ENCODE measurements around the gene OR1L8. TPM values are rescaled to one million over a fixed set of nuclear protein-coding genes. Genes with fewer than 3 reads are reported as not detected.
"Not testable (repeated sequence)": the region's sequence is repeated elsewhere in the genome, so short reads cannot be mapped to it uniquely, and the experiment has no call there.

Gene OR1L8
- not detected for total RNA-seq

- intact Hi-C loops (cut with DNase I); H3K36me3 ChIP-seq; H3K4me3 ChIP-seq; H3K27me3 ChIP-seq; H3K9me3 ChIP-seq; DNase-seq (ENCODE audit: extremely low spot score); H3K4me1 ChIP-seq; H3K27ac ChIP-seq (replicated peaks in 1 of 4): not testable (repeated sequence)
- 80% methylated on average over 8 of the region's 8 CpGs for WGBS
Observed at GRCh38 chr9:122583284-122583683, at the start of gene OR1L8. OR1L8 (minus strand) TSS chr9:122583384; CDS start chr9:122568477, 14,907 bp downstream.

GRCh38 chr9:122619996-122620395 lies 36.8 kb upstream of the OR1L8 start:
- Histone ChIP-seq H3K4me1 (no peaks in the 10 kb centered on the region), H3K36me3 (no peaks in the 10 kb centered on the region), H3K27ac (replicated peaks in 1 of 4) (no peak overlapping the region), H3K9me3 (peaks cover 0 to 3% (median 0%) of the 10 kb centered on the region in 4 donors), H3K4me3 (no peak overlapping the region), H3K27me3 (no peaks in the 10 kb centered on the region)
- intact Hi-C loops (cut with DNase I), result no loop called here
- WGBS, result 72% methylated on average over 7 of the region's 7 CpGs
- DNase-seq (ENCODE audit: extremely low spot score), result no peak
- TF ChIP-seq CTCF (IDR thresholded peaks at IDR 0.05) (no peak), POLR2A (IDR thresholded peaks at IDR 0.05; ENCODE audit: low read depth) (no peak), POLR2AphosphoS5 (IDR thresholded peaks at IDR 0.05) (no peak), EP300 (IDR thresholded peaks at IDR 0.05) (no peak)

- no peak for DNase-seq (ENCODE audit: extremely low spot score)
- WGBS, result 71% methylated on average over 1 of the region's 1 CpG
- no peaks in the 10 kb centered on the region for H3K27me3 ChIP-seq
- H3K4me3 ChIP-seq, result no peak within 1 kb of the TSS
- H3K9me3 ChIP-seq, result peaks cover 0 to 3% (median 0%) of the 10 kb centered on the region in 4 donors
- H3K27ac ChIP-seq (replicated peaks in 1 of 4), result no peak within 1 kb of the TSS
- H3K4me1 ChIP-seq, result no peaks in the 10 kb centered on the region
- no peaks in the 10 kb centered on the region for H3K36me3 ChIP-seq
- TF ChIP-seq POLR2AphosphoS5 (IDR thresholded peaks at IDR 0.05) (no peak), EP300 (IDR thresholded peaks at IDR 0.05) (no peak), POLR2A (IDR thresholded peaks at IDR 0.05; ENCODE audit: low read depth) (no peak), CTCF (IDR thresholded peaks at IDR 0.05) (no peak)
- intact Hi-C loops (cut with DNase I), result no loop called here
Observed at GRCh38 chr9:122614362-122614761, 31.2 kb upstream of the OR1L8 start, which contains the start of gene OR1Q1. OR1Q1 (plus strand) TSS chr9:122614738; CDS start chr9:122614738, 0 bp downstream.

GRCh38 chr9:122609804-122610203 lies 26.6 kb upstream of the OR1L8 start:
- WGBS, result 47% methylated on average over 4 of the region's 4 CpGs
- TF ChIP-seq EP300 (IDR thresholded peaks at IDR 0.05) (no peak), CTCF (IDR thresholded peaks at IDR 0.05) (no peak)
- intact Hi-C loops (cut with DNase I), result no loop called here

GRCh38 chr9:122606587-122606986 lies 23.4 kb upstream of the OR1L8 start:
- H3K27me3 ChIP-seq, result no peaks in the 10 kb centered on the region
- DNase-seq (ENCODE audit: extremely low spot score), result no peak
- H3K36me3 ChIP-seq, result no peaks in the 10 kb centered on the region
- H3K4me3 ChIP-seq, result no peak overlapping the region
- H3K27ac ChIP-seq (replicated peaks in 1 of 4), result no peak overlapping the region
- no peak for TF ChIP-seq EP300 (IDR thresholded peaks at IDR 0.05)
- no peak for TF ChIP-seq CTCF (IDR thresholded peaks at IDR 0.05)
- TF ChIP-seq POLR2AphosphoS5 (IDR thresholded peaks at IDR 0.05), result no peak
- no peak for TF ChIP-seq POLR2A (IDR thresholded peaks at IDR 0.05; ENCODE audit: low read depth)
- H3K9me3 ChIP-seq, result no peaks in the 10 kb centered on the region
- intact Hi-C loops (cut with DNase I), result no loop called here
- no peaks in the 10 kb centered on the region for H3K4me1 ChIP-seq
- 75% methylated on average over 1 of the region's 1 CpG for WGBS

More at GRCh38 chr9:122609804-122610203, 26.6 kb upstream of the OR1L8 start:
- Histone ChIP-seq H3K9me3 (no peaks in the 10 kb centered on the region), H3K4me1 (no peaks in the 10 kb centered on the region), H3K4me3 (no peak overlapping the region), H3K27me3 (no peaks in the 10 kb centered on the region), H3K36me3 (no peaks in the 10 kb centered on the region), H3K27ac (replicated peaks in 1 of 4) (no peak overlapping the region)
- no peak for DNase-seq (ENCODE audit: extremely low spot score)

Data from esophagus muscularis mucosa (tissue), 4 donors.